Activated CD4-positive, alpha-beta T cell treated with anti-CD3 and anti-CD28 coated beads for 48 hours (primary cell): ENCODE data around the gene TMEM147.
A peak's percentile ranks its signal among the peaks of the same experiment; 100 is the strongest.
"Not testable (repeated sequence)": the region's sequence is repeated elsewhere in the genome, so short reads cannot be mapped to it uniquely, and the experiment has no call there.

Experiments used
- DNase-seq: peaks from one replicate; pipeline ENCODE4 v3.0.0-alpha.2; 2020

TMEM147 gene

GRCh38 chr19:35565016-35565856 lies 19.8 kb downstream of the TMEM147 start:
- no peak for DNase-seq

- no peak for DNase-seq
Observed at GRCh38 chr19:35566738-35567137, 21.3 kb downstream of the TMEM147 start.

- no peak for DNase-seq
Observed at GRCh38 chr19:35569281-35569781, 23.9 kb downstream of the TMEM147 start.

DNA sequence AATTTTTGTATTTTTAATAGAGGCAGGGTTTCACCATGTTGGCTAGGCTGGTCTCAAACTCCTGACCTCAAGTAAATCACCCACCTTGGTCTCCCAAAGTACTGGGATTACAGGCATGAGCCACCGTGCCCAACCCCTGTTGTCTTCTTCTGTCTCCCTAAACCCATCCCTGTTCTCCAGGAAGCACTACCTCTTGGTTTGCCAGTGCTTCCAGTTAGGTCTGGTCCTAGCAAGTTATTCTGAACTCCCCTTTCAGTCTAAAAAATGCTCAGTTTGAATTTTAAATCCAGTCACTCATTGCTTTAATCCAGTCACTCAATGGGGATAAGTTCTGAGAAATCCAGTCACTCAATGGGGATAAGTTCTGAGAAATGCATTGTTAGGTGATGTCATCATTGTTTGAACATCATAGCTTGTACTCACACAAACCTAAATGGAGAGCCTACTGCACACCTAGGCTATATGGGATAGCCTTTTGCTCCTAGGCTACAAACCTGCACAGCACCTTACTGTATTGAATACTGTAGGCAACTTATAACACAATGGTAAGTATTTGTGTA lies 26.1 kb downstream of the TMEM147 start:
- no peak for DNase-seq

GRCh38 chr19:35577918-35578317 lies 32.5 kb downstream of the TMEM147 start:
- no peak for DNase-seq

DNA sequence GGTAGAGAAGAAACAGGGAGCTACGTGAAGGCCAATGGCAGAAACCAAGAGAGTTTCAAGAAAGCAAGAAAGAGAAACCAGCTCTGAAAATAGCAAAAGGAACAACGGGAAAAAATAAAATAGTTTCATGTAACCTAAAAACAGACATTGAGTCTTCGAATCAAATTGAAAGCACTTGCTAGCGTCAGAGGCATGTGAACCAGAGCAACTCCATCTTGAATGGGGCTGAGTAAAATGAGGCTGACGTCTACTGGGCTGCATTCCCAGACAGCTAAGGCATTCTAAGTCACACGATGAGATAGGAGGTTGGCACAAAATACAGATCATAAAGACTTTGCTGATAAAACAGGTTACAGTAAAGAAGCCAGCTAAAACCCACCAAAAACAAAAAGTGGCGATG lies 33.3 kb downstream of the TMEM147 start:
- no peak for DNase-seq

DNA sequence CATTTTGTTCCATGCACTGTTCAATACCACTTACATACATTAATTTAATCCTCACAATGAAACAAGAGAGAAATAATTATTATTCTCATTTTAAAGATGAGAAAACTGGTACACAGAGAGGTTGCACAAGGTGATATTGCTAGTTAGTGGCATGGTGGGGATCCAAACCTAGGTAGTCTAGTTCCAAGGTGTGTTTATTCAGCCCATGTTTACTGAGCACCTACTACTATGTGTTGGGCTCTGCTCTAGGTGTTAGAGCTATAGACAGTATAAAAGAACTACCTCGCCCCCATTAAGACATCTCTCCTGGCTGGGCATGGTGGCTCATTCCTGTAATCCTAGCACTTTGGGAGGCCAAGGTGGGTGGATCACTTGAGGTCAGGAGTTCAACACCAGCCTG lies 37.3 kb downstream of the TMEM147 start:
- DNase-seq: no peak

DNA sequence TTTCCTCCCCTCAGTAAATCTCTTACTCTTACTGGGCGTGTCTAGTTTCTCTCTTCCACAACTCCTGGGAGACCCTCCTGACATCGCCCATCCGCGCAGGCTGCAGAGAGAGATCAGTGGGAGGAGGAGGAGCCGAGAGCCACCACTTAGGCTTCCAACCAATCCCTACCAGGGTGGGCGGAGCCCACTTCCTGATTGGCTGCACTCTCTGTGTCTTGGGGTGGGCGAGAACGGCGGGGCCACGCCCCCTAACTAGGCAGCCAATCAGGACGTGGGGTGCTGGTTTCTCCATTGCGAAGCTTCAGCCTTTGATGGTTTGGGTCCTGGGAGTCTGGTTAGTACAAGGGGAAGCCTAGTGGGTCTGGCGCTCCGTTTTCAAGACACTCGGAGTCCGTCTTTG lies 40.4 kb downstream of the TMEM147 start, which contains the start of gene PMIS2:
Gene PMIS2 (plus strand): TSS at position 326 of the 400 bp plus-strand sequence. CDS start 87 bp downstream, outside the sequence.
- peak; percentile 62 for DNase-seq

- DNase-seq: no peak
Observed at GRCh38 chr19:35587321-35587720, 41.9 kb downstream of the TMEM147 start.

DNA sequence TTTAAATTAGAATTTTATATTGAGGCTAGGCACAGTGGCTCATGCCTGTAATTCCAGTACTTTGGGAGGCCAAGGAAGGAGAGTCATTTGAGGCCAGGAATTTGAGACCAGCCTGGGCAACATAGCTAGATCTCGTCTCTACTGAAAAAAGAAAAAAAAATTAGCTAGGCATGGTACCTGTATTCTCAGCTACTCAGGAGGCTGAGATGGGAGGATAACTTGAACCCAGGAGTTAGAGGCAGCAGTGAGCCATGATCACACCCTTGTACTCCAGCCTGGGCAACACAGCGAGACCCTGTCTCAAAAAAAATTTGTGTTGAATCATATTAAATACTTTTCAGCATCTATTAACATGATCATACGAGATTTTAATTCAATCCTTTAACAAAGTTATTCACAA lies 45.4 kb downstream of the TMEM147 start:
- no peak for DNase-seq

- DNase-seq: peak; percentile 36
Observed at GRCh38 chr19:35592226-35592625, 46.8 kb downstream of the TMEM147 start.

- DNase-seq: not testable (repeated sequence)
Observed at GRCh38 chr19:35595026-35595425, 49.6 kb downstream of the TMEM147 start.

- DNase-seq: no peak
Observed at GRCh38 chr19:35595928-35596327, 50.5 kb downstream of the TMEM147 start.

- DNase-seq: peak; percentile 43
Observed at GRCh38 chr19:35596366-35596999, 51.1 kb downstream of the TMEM147 start.
